ENCODE measurements around the gene ANG.
"Not testable (repeated sequence)": the region's sequence is repeated elsewhere in the genome, so short reads cannot be mapped to it uniquely, and the experiment has no call there.

The ANG gene

DNA sequence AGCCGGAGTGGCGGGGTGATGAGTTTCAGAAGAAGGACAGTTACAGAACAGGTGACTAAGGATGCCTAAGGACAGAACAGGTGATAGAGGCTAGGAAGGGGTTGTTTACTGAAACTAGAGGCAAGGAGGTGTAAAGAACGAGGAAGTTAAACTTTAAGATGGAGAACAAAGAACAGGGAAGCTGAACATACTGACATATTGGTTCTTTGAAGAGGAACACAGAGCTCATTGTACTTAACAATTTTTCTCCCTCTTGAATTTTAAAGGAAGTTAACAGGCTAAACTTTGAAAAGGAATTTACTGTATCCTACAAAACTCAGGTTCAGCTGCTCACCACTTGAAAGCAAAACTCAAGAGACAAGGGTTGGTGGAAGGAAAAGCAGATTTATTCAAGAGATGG is 37.6 kb downstream of the ANG start:
- H3K36me3 ChIP-seq (replicated peaks); DNase-seq (ENCODE audit: low spot score in 2 of 2); H3K4me3 ChIP-seq; H3K9me3 ChIP-seq; H3K4me1 ChIP-seq; H3K27me3 ChIP-seq (ENCODE audit: low read depth); in situ Hi-C loops (cut with MboI; ENCODE audit: low sequenced_read_pairs): not testable (repeated sequence)

DNA sequence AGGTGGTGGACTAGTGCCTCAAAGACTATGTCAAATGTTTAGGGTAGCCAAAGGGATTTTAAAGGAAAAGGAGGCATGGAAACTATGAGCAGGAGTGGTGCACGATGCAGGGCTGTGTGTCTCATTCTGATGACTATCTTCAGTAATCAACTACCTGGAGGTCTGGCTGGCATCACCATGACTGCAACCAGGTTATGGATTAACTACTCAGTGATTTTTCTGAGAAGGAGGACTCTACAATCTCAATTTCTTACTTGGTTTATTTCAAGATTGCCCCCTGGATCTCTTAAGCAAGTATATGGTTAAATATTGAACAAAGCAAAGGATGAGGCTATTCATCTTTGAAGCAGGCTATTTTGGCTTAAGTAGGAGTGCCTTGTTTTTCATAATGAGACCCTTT is 38.0 kb downstream of the ANG start:
- no peaks in the 10 kb centered on the region for H3K36me3 ChIP-seq (replicated peaks)
- in situ Hi-C loops (cut with MboI; ENCODE audit: low sequenced_read_pairs), result no loop called here
- no peak overlapping the region for H3K4me3 ChIP-seq
- H3K4me1 ChIP-seq, result no peaks in the 10 kb centered on the region
- no peaks in the 10 kb centered on the region for H3K27me3 ChIP-seq (ENCODE audit: low read depth)
- DNase-seq (ENCODE audit: low spot score in 2 of 2), result no peak
- H3K9me3 ChIP-seq, result no peaks in the 10 kb centered on the region

DNA sequence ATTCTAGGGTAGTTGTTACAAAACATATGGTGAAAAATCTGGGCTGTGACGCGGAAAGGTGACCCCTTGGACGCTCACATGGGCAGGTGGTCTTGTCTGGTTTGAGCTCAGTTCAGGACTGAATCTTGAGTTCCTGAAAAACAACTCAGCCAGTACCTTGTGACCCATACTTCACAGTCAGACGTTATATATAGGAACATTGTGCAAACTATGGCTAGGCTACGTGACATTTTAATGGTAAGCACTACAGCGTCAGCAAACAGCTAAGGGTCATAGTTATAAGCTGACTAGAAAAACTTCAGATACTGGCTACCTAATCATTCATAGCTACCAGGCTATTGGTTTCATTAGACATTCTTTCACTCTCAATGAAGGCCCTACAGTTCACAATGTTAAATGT is 42.3 kb downstream of the ANG start:
- H3K27me3 ChIP-seq (ENCODE audit: low read depth), result no peaks in the 10 kb centered on the region
- H3K4me3 ChIP-seq, result no peak overlapping the region

DNA sequence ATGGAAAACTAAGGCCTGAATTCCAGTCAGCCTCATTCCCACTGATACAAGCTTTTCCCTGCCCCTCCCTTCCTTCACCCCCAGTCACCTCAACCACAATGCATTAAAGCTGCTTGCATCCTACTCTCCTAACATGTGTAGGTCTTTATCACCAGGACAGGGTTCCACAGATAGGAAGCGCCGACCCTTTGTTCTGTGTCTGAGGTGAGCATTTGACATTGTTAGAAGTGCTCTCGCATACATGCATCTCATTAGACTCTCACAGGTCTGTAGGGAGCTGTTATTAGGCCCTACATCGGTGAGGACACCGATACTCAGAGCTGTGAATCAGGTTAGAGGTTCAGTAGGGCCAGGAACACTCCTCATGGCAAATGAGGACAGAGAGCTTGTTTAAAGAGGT is 43.9 kb downstream of the ANG start:
- in situ Hi-C loops (cut with MboI; ENCODE audit: low sequenced_read_pairs), result no loop called here
- Histone ChIP-seq H3K36me3 (replicated peaks) (no peaks in the 10 kb centered on the region), H3K4me3 (no peak overlapping the region), H3K4me1 (no peaks in the 10 kb centered on the region), H3K9me3 (no peaks in the 10 kb centered on the region), H3K27me3 (ENCODE audit: low read depth) (no peaks in the 10 kb centered on the region)
- DNase-seq (ENCODE audit: low spot score in 2 of 2), result no peak

More for the DNA sequence above, 42.3 kb downstream of the ANG start:
- in situ Hi-C loops (cut with MboI; ENCODE audit: low sequenced_read_pairs), result no loop called here
- DNase-seq (ENCODE audit: low spot score in 2 of 2), result no peak
- H3K9me3 ChIP-seq, result no peaks in the 10 kb centered on the region
- no peaks in the 10 kb centered on the region for H3K4me1 ChIP-seq
- no peaks in the 10 kb centered on the region for H3K36me3 ChIP-seq (replicated peaks)

DNA sequence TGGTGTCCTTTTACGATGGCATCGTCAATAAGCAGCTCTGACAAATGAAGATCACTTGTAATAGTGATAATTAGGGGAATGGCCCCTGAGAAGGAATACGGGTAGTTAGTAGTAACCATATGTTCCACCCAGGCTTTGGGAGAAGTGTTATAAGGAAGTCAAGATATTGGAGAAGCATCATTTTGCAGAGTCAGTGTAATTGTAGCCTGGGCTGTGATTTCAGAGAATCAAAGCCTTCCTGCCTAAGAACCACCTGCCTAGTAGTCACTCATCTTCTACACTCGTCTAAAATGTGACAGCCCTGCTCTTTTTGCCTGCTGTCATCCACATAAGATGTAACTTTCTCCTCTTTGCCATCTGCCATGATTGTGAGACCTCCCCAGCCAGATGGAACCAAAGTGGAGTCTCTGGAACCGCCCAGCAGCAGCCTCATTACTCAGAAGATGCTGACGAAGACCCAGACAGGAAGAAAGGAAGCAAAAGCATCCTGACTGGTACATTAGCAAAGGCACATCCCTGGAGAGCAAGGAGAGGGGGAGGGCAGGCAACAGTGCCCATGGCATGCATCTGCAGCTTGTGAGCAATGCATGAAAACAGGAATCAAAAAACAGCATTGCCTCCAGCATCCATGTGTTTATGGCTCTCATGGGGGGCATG is 44.5 kb downstream of the ANG start:
- DNase-seq (ENCODE audit: low spot score in 2 of 2), result no peak
- no peaks in the 10 kb centered on the region for H3K9me3 ChIP-seq
- H3K36me3 ChIP-seq (replicated peaks), result no peaks in the 10 kb centered on the region
- in situ Hi-C loops (cut with MboI; ENCODE audit: low sequenced_read_pairs), result no loop called here
- H3K4me3 ChIP-seq, result no peak overlapping the region
- H3K27me3 ChIP-seq (ENCODE audit: low read depth), result no peaks in the 10 kb centered on the region
- H3K4me1 ChIP-seq, result no peaks in the 10 kb centered on the region

DNA sequence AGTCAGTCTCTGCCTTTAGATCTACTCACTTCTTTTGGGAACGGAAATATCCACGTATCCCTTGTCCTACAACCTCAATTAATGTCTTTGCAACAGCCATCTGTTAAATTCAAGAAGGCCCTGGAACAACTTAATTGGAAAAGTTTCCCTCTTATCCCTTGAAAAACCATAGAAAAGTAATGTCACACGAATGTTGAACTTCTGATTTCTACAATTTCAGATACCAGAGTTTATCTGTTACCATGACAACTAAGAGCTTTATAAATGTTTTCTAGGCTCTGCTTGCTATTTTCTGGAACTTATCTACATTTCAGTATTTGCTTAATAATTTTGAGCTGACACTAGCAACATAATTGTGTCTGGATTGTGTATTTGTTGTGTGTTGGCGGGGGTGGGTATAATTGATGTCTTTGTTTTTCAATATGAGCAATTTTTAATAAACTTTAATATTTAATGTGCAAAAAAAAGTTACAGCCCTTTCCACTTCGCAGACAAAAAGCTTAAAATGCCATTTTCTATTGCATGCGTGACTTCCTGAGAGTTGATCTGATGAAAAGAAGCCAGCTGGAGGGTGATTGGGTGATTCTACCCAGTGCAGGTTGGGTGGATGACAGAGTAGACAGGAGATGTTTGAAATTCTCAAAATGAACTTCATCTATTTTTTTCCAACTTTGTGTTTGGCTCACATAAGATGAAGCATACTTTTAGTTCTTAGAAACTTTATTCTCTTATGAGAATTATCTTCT is 45.3 kb downstream of the ANG start:
- Histone ChIP-seq H3K9me3 (no peaks in the 10 kb centered on the region), H3K27me3 (ENCODE audit: low read depth) (no peaks in the 10 kb centered on the region), H3K36me3 (replicated peaks) (no peaks in the 10 kb centered on the region), H3K4me1 (no peaks in the 10 kb centered on the region), H3K4me3 (no peak overlapping the region)
- in situ Hi-C loops (cut with MboI; ENCODE audit: low sequenced_read_pairs), result no loop called here
- DNase-seq (ENCODE audit: low spot score in 2 of 2), result no peak

DNA sequence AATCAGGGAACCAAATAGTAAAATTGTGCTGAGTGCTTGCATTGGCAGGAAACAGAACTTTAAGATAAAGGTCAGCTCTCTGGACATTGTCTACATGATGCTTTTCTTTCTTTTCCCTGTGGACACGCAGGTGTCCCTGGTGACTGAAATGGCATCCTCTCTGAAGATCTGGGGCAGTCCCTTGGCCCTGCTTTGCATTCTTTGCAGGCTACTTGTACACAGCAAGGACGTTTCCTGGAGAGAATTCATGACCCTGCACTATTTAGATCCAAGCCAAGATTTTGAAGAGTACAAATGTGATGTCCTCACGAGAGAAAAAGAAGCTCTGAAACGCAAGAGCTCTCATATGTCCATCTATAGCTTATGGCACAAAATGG is 45.9 kb downstream of the ANG start:
- no peaks in the 10 kb centered on the region for H3K27me3 ChIP-seq (ENCODE audit: low read depth)
- in situ Hi-C loops (cut with MboI; ENCODE audit: low sequenced_read_pairs), result no loop called here
- no peak overlapping the region for H3K4me3 ChIP-seq
- no peaks in the 10 kb centered on the region for H3K9me3 ChIP-seq
- no peak for DNase-seq (ENCODE audit: low spot score in 2 of 2)
- H3K4me1 ChIP-seq, result no peaks in the 10 kb centered on the region
- H3K36me3 ChIP-seq (replicated peaks), result no peaks in the 10 kb centered on the region

DNA sequence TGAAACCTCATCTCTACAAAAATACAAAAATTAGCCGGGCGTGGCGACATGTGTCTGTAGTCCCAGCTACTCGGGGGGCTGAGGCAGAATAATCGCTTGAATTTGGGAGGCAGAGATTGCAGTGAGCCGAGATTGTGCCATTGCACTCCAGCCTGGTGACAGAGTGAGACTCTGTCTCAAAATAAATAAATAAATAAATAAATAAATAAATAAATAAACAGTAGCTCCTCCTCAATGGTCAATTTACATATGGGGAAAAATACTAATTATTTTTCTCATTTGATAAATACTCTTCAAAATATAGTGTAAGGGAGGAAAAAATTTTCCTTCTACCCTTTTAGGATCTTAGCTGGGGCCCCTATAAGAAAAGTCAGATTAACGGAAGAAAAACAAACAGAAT is 49.7 kb downstream of the ANG start:
- in situ Hi-C loops (cut with MboI; ENCODE audit: low sequenced_read_pairs); H3K36me3 ChIP-seq (replicated peaks); H3K27me3 ChIP-seq (ENCODE audit: low read depth): not testable (repeated sequence)

DNA sequence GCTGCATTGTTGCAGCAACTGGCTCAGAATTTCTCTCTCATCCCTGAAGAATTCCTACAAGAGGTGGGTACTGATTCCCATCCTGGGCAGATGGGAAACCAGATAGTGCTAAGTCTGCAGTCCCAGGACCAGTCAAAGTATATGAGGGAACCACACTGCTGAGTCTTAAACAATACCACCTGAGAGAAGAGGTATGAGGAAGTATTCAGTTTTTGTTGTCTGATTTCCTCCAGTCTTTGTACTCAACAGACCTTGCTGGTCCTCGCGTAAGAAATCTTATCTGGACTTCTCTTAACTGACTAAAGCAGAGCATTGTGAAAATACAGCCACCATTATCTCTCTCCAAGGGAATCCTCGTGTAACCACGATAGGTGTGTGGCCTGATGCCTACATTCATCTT is 53.6 kb downstream of the ANG start:
- no peaks in the 10 kb centered on the region for H3K27me3 ChIP-seq (ENCODE audit: low read depth)
- in situ Hi-C loops (cut with MboI; ENCODE audit: low sequenced_read_pairs), result no loop called here
- H3K36me3 ChIP-seq (replicated peaks), result no peaks in the 10 kb centered on the region
- H3K4me1 ChIP-seq, result no peaks in the 10 kb centered on the region
- H3K9me3 ChIP-seq, result no peaks in the 10 kb centered on the region
- no peak overlapping the region for H3K4me3 ChIP-seq
- DNase-seq (ENCODE audit: low spot score in 2 of 2), result no peak

More for the DNA sequence above, 49.7 kb downstream of the ANG start:
- DNase-seq (ENCODE audit: low spot score in 2 of 2); H3K4me1 ChIP-seq; H3K9me3 ChIP-seq; H3K4me3 ChIP-seq: not testable (repeated sequence)

DNA sequence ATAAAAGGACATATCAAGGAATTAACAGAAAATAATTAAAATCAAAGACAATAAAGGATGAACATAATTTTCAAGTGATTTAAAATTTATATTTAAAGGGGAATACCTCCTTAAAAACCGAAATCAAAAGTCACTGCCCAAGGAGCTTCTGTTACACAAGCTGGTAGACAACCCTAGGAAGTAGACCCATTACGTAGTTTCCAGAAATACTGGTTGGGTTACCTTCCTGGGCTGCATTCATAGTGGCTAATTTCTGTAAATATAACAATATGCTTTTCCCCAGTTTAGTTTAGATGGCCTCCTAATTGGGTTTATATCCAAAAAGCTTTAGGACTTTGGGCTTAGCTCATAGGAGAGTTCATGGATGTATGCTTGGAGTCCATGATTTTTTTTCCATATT is 55.0 kb downstream of the ANG start:
- no peaks in the 10 kb centered on the region for H3K36me3 ChIP-seq (replicated peaks)
- no peak for DNase-seq (ENCODE audit: low spot score in 2 of 2)
- no peak overlapping the region for H3K4me3 ChIP-seq
- H3K27me3 ChIP-seq (ENCODE audit: low read depth), result no peaks in the 10 kb centered on the region
- no peaks in the 10 kb centered on the region for H3K4me1 ChIP-seq
- in situ Hi-C loops (cut with MboI; ENCODE audit: low sequenced_read_pairs), result no loop called here
- no peaks in the 10 kb centered on the region for H3K9me3 ChIP-seq
